Kidney epithelial cell (primary cell): ENCODE data around the gene MAJIN. TPM values are rescaled to one million over a fixed set of nuclear protein-coding genes. Genes with fewer than 3 reads are reported as not detected.

Source experiments
- DNase-seq: peaks from one replicate; pipeline ENCODE4 v3.0.0-alpha.2; 2010; ENCODE audit warnings: low read depth
- H3K27me3 ChIP-seq: 2 replicates; pipeline ENCODE4 v1.6.0; 2011; ENCODE audit warnings: low read length; ENCODE audit not compliant: control insufficient read depth, insufficient read depth
- H3K36me3 ChIP-seq: 2 replicates; pipeline ENCODE4 v1.5.1; 2011; ENCODE audit warnings: low read length; ENCODE audit not compliant: control insufficient read depth, insufficient read depth
- H3K4me3 ChIP-seq: 2 replicates; pipeline ENCODE4 v1.5.1; 2011; ENCODE audit warnings: low read depth, mild to moderate bottlenecking, control low read depth, low read length
- total RNA-seq: library from RNA; depleted of rRNA; stranded (reverse); fragments of >200 nt; gene quantifications from 2 replicates; pipeline ENCODE4 v1.2.3, GENCODE V29; 2015
- TF ChIP-seq, protein P1 (sequence below): IDR thresholded peaks from 2 replicates; pipeline ENCODE4 v1.5.1; 2011; ENCODE audit warnings: mild to moderate bottlenecking, moderate library complexity, low read length, control low read depth, inconsistent platforms; ENCODE audit not compliant: insufficient read depth, poor library complexity, severe bottlenecking

The MAJIN gene
- total RNA-seq, 1 donor from 2014 or later, result 0.17 TPM

DNA sequence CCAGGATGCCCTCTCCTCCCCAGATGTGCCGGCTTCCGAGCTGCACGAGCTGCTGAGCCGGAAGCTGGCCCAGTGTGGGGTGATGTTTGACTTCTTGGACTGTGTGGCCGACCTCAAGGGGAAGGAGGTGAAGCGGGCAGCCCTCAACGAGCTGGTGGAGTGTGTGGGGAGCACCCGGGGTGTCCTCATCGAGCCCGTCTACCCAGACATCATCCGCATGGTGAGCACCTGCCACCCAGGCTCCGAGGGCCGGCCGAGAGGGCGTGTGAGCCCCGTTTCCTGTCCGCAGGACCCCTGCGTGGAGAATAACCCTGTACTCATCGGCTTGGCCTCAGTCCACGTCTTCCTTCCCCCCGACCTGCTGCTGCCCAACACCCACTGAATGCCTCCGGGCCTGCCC lies 45.2 kb downstream of the MAJIN start:
- H3K4me3 ChIP-seq, result no peak overlapping the region
- no peaks in the 10 kb centered on the region for H3K27me3 ChIP-seq
- H3K36me3 ChIP-seq, result peaks cover 1% of the 10 kb centered on the region
- no peak for DNase-seq
- TF ChIP-seq, protein P1, sequence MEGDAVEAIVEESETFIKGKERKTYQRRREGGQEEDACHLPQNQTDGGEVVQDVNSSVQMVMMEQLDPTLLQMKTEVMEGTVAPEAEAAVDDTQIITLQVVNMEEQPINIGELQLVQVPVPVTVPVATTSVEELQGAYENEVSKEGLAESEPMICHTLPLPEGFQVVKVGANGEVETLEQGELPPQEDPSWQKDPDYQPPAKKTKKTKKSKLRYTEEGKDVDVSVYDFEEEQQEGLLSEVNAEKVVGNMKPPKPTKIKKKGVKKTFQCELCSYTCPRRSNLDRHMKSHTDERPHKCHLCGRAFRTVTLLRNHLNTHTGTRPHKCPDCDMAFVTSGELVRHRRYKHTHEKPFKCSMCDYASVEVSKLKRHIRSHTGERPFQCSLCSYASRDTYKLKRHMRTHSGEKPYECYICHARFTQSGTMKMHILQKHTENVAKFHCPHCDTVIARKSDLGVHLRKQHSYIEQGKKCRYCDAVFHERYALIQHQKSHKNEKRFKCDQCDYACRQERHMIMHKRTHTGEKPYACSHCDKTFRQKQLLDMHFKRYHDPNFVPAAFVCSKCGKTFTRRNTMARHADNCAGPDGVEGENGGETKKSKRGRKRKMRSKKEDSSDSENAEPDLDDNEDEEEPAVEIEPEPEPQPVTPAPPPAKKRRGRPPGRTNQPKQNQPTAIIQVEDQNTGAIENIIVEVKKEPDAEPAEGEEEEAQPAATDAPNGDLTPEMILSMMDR, result no peak

DNA sequence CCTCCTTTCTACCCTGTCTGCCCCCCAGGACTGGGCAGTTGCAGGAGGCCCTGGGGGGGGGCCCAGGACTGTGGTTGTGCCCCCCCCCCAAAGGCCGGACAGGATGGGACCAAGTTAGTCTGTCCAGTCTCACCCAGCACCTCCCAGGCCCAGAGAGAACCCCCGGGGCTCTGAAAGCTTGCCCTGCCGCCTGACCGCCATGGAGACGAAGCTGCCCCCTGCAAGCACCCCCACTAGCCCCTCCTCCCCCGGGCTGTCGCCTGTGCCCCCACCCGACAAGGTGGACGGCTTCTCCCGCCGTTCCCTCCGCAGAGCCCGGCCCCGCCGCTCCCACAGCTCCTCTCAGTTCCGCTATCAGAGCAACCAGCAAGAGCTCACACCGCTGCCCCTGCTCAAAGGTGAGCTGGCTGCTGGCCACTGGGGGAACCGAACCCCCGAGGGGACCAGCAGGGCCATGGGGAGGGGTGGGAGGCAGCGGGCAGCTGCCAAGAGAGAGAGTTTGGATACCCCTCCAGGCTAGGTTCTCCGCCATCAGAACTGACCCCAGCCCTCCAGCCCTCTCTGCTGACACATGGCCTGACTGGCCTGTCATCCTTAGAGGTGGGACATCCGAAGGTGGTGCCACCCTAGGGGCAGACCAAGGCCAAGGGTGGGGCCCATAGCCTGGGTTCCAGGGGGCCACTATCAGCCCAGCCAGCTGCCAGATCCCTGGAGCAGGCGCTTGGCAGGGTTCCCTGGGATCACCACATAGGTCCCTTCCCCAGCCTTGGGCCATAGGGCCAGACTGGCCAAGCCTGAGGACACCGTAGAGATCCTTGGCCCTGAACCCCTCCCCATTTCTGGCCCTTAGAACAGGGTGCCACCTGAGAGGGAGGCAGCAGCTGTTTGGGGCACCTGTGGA lies 46.1 kb downstream of the MAJIN start:
- DNase-seq, result no peak
- peaks cover 1% of the 10 kb centered on the region for H3K36me3 ChIP-seq
- peak overlapping the region; percentile 67 for H3K4me3 ChIP-seq
- H3K27me3 ChIP-seq, result no peaks in the 10 kb centered on the region
- TF ChIP-seq, protein P1, result no peak

DNA sequence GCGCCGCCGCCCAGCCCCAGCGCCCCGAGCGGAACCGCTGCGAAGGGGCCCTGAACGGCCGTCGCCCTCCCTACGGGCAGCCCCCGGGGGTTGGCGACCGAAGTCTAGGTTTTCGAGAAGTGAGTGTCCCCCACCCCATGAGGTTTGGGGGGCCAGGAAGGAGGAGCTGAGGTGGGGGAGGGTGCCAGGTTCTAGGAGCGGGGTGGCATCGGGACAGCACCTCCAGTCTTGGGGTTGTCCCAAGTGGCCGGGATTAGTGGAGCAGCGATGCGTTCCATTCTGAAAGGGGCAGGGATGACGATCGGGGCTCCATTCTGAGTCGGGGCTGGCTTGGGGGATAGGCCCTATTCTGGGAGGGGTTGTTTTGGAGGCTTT lies 47.0 kb downstream of the MAJIN start:
- TF ChIP-seq, protein P1, result no peak
- DNase-seq, result no peak
- H3K4me3 ChIP-seq, result peak overlapping the region; percentile 67
- H3K36me3 ChIP-seq, result no peaks in the 10 kb centered on the region
- H3K27me3 ChIP-seq, result no peaks in the 10 kb centered on the region

DNA sequence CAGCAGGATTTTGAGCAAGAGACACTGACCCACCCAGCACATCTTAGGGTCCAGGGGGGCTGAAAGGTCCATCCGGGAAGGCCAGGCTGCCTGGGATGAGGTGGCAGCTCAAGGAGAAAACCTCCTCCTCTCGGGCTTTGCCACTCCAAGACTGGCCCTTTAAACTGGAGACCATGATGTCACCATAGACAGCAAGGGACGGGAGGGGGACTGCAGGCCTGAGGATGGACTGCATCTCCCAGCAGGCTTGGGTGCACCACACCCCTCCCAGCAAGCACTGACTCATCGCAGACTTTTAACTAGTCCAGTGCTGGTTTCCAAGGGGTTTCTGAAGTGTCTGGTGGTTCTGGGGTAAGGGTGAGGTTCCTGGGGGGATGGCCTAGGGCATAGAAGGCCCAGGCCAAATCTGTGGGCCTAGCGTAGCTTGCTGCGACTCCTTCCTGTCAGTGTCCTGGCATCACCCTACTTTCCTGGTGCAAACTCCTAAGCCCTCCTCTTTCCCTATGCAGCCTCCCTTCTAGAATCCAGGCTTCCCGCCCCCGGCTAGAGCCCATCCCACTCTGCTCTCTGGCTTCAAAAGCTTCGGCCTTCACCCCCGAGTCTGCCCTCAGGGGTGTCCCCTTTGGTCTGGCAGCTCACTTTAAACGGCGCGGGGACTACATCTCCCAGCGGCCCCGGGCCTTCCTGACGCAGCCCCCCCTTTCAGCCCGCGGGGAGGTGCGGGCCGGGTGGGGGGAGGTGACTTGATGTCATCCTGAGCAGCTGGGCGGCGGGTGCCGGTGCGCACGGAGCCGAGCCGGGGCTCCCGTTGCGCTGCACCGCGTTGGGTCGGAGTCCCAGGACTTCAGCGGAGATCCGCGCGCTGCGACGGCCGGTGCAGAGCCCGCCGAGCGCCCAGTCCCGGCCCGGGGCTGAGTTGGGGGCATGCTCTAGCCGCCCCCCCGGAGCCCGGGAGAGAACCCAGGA lies 47.7 kb downstream of the MAJIN start, which contains the start of gene PPP2R5B:
PPP2R5B (plus strand) TSS at position 746 of the 966 bp plus-strand sequence. CDS start 1,046 bp downstream, outside the sequence.
- peak; percentile 90 for DNase-seq
- H3K4me3 ChIP-seq, result peak within 1 kb of the TSS; percentile 67
- H3K36me3 ChIP-seq, result no peaks in the 10 kb centered on the region
- TF ChIP-seq, protein P1, result no peak
- no peaks in the 10 kb centered on the region for H3K27me3 ChIP-seq

DNA sequence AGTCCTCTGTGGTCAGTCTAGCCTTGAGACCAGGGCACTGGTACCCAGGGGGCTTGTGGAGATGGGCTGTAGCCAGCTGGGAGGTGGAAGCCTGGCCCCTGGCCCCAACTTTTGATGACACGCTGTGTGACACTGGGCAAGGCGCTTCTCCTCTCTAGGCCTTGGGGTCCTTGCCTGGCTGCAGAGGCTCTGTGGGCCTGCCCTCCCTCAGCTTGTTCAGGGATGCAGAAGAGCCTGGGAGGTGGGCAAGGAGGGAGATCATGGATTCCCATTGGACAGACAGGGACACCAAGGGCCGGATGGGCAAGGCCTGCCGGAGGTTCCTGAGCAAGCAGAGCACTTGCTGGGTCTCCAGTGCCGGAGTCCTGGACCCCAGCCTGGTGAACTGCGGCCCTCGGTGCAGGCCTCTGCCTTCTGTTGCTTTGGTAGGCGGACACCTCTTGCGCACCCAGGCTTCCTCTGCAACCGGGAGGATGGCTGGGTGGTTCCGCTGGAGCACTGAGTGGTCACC lies 48.7 kb downstream of the MAJIN start:
- TF ChIP-seq, protein P1, result no peak
- Histone ChIP-seq H3K27me3 (no peaks in the 10 kb centered on the region), H3K4me3 (no peak overlapping the region)

More for the DNA sequence above, 48.7 kb downstream of the MAJIN start:
- DNase-seq, result no peak
- H3K36me3 ChIP-seq, result no peaks in the 10 kb centered on the region
